HG03575 (cell line): ENCODE results near the gene RAB3GAP2.
"Not testable (repeated sequence)": the region's sequence is repeated elsewhere in the genome, so short reads cannot be mapped to it uniquely, and the experiment has no call there.

Source experiments
- ATAC-seq: cut with Tn5 transposase; IDR thresholded peaks from one replicate; pipeline ENCODE4 v1.9.1; 2021; ENCODE audit not compliant: unreplicated experiment, insufficient number of reproducible peaks, low FRiP score; ENCODE audit errors: extremely low read depth

RAB3GAP2 gene, protein sequence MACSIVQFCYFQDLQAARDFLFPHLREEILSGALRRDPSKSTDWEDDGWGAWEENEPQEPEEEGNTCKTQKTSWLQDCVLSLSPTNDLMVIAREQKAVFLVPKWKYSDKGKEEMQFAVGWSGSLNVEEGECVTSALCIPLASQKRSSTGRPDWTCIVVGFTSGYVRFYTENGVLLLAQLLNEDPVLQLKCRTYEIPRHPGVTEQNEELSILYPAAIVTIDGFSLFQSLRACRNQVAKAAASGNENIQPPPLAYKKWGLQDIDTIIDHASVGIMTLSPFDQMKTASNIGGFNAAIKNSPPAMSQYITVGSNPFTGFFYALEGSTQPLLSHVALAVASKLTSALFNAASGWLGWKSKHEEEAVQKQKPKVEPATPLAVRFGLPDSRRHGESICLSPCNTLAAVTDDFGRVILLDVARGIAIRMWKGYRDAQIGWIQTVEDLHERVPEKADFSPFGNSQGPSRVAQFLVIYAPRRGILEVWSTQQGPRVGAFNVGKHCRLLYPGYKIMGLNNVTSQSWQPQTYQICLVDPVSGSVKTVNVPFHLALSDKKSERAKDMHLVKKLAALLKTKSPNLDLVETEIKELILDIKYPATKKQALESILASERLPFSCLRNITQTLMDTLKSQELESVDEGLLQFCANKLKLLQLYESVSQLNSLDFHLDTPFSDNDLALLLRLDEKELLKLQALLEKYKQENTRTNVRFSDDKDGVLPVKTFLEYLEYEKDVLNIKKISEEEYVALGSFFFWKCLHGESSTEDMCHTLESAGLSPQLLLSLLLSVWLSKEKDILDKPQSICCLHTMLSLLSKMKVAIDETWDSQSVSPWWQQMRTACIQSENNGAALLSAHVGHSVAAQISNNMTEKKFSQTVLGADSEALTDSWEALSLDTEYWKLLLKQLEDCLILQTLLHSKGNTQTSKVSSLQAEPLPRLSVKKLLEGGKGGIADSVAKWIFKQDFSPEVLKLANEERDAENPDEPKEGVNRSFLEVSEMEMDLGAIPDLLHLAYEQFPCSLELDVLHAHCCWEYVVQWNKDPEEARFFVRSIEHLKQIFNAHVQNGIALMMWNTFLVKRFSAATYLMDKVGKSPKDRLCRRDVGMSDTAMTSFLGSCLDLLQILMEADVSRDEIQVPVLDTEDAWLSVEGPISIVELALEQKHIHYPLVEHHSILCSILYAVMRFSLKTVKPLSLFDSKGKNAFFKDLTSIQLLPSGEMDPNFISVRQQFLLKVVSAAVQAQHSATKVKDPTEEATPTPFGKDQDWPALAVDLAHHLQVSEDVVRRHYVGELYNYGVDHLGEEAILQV (N-terminal part only)

DNA sequence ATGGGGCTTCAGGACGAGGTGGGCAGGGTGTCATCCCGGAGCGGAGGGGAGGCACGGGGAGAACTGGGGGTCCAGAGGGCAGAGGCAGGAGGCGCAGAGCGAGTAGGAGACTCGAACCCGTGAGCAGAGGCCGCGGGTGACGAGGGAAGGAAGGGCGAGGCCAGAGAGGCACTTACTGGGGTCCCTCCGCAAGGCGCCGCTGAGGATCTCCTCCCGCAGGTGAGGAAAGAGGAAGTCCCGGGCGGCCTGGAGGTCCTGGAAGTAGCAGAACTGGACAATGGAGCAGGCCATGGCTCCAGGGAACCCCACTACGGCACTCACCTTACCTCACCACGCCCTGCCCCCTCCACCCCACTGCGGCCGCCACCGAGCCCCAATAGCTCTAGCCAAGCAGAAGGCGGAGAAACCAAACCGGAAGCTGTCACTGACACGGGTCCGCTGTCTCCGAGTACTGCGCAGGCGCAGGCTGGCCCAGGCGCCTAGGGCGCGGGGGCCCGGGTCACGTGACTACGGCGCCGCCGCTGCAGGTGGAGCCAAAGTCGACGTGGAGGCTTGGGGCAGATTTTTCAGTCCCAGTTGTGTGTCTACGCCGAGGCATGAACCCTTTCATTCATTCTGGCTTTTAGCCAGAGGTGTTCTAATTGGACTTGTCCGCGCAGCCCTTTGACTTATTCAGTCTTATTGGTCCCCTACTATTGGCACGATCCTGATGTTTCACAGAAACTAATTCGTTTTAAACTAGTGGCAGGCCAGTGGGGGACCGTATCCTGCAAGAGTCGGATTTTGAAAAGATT lies at the start of gene RAB3GAP2:
RAB3GAP2 (minus strand) TSS at position 407 of the 794 bp plus-strand sequence; CDS start at position 291, 116 bp downstream.
- peak; percentile 90 for ATAC-seq

DNA sequence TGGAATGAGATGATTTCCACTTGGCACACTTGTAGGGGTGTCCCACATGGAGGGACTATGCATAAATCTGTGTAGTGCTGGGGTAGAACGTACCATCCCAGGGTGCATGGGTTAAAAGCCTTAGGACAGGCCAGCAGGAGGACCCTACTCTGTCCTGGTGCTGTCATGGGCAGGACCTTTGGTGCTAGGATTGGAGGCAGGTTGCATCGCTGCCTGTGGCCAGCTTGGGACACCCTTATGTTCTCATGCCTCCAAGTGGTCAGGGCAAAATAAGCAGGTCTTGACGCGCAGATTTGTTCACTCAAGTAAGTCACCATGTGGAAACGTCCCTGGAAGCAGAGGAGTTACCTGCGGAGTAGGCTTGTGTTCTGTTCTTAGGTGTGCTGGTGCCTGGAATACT lies 49.5 kb upstream of the RAB3GAP2 start:
- ATAC-seq = no peak

DNA sequence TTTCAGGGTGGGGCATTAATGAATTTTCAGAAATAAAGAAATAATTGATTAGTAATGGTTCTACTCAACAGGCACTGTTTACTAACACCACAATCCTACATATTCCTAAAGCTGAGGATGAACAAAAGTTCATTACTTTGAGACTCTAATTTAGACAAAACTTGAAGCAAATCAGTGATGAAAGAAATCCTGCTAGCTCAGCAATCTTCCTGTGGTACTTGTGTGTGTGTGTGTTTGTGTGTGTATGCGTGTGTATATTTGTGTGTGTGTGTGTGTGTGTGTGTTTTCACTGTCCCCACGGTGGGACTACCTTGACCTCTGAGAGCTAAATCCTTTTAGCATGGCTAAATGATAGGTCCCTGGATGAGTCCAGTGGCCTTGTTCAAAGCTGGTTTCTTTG lies 48.5 kb upstream of the RAB3GAP2 start:
- no peak for ATAC-seq

DNA sequence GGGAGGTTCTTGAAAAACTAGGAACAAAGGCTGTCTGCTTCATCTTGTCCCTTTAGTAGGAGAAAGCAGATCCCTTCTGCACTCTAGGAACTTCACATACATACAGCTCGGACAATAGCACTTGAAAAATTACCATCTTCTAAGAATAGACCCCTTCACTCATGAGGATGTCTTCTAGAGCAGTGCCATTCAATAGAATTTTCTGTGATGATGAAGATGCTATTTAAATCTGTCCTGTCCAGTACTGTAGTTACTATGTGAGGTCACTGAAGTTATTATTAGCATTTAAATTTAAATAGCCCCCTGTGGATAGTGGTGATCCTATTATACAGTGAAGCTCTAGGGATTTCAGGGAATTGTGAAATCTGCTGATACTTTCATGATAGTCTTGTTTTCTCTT lies 46.4 kb upstream of the RAB3GAP2 start:
- no peak for ATAC-seq

DNA sequence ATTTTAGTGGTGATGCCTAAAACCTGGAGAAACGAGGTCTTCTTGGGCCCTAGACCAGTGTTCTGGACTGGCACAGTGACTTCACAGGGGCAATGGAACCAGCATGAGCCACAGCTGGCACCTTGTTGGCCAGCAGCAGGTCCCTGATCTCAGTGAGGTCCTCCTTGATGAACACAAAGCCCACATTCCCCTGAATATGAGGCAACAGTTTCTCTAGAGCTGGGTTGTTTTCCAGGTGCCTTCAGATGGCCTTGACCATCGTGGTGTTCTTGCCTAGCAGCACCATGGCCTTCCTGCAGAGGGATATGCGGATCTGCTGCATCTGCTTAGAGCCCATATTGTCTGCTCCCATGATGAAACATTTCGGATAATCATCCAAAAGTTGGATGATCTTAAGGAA lies 44.9 kb upstream of the RAB3GAP2 start:
- no peak for ATAC-seq

DNA sequence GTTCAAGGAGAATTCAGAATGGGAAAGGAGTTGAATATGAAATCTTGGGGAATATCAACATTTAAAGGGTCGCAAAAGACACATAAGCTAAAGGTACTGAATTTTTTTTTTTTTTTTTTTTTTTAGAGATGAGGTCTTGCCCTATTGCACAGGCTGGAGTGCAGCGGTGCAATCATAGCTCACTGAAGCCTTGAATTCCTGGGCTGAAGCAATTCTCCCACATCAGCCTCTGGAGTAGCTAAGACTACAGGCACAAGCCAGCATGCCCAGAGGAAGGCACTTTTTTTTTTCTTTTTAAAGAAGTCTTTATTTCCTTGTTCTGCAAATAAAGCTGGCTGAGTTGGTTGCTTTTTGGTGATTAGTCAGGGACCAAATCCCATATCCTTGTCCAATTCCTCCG lies 44.1 kb upstream of the RAB3GAP2 start:
- no peak for ATAC-seq

DNA sequence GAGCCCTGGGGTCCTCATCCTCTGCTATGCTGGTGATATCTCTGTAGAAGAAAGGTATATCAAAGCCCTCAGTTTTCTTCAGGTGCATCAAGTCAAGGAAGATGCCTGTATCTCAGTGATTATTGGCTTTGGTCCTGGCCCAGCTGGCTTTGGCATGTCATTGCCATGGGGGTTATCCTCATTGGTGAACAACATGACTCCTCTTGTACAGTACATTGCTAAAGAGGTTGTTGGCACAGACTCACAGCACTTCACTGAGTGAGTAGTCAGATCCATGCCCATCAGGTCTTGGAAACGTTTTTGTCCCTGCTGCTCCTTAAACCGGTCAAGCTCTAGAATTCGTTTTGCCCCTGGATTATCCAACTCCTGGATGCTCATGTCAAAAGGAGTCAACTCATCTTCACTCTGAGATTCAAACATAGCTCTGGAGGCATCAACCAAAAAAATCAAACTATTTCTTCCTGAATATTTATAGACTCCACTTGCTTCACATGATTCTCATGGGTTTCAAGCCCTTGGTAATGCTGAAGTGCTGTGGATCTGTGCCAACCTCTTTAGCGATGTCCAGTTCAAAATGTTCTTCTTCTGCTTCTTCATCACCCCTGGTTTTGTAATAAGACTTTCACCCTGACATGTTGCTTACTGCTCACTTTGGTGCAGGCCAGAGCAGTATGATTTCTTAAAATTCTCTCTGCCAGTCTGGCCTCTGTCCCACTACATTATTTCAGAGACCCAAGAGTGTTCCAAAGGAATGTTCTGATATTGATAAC lies 43.0 kb upstream of the RAB3GAP2 start:
- ATAC-seq = no peak

DNA sequence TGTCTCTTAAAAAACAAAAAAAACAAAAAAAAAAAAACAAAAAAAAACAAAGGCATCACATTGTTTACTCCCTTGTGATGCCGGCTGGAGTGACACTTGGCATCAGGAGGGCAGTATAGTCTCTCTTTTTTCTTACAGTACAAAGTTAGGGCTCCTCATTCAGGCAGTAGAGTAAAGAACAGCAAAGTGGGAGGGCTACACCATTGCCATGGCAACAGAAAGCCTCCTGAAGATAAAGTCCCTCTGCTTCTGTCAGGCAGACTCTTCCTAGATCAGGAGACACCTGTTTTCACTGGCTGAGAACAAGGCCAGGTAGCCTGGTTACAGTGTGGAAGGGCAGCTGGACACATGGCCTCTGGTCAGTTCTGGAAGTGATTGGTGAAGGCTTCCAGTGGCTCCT lies 41.3 kb upstream of the RAB3GAP2 start:
- no peak for ATAC-seq

DNA sequence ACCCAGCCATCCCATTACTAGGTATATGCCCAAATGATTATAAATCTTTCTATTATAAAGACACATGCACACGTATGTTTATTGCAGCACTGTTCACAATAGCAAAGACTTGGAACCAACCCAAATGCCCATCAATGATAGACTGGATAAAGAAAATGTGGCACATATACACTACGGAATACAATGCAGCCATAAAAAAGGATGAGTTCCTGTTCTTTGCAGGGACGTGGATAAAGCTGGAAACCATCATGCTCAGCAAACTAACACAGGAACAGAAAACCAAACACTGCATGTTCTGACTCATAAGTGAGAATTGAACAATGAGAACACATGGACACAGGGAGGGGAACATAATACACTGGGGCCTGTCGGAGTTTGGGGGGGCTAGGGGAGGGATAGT lies 37.9 kb upstream of the RAB3GAP2 start:
- ATAC-seq = not testable (repeated sequence)

DNA sequence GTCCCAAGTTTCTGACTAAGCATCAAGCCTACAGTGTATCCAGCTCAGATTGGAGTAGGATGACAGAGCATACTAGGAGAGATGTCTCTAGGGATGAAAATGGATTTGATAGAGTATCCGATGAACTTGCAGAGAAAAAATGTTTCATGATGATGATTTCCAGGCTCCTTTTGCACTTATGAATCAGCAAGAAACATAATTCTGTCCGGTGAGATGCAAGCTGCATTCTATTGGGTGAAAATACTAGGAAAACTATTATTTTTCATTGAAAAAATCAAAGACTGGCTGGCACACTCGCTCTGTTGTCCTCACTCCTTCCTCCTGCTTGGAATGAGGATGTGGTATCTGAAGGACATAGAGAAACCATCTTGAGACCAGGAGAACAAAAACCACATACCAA lies 35.4 kb upstream of the RAB3GAP2 start:
- ATAC-seq = no peak

DNA sequence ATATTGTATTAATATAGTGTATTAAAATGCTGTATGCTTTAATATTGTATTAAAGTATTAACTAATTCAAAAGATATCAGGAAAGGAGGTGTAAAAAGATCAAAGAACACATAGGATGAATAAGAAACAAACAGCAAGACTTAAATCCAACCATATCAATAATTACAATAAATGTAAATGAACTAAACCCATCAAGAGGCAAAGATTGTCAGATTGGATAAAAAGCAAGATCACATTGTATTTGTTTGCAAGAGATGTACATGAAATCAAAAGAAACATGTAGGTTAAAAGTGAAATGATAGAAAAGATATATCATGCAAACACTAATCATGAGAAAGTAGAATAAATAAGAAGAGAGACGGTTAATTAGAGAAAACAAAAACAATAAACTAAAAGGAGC lies 34.1 kb upstream of the RAB3GAP2 start:
- no peak for ATAC-seq

DNA sequence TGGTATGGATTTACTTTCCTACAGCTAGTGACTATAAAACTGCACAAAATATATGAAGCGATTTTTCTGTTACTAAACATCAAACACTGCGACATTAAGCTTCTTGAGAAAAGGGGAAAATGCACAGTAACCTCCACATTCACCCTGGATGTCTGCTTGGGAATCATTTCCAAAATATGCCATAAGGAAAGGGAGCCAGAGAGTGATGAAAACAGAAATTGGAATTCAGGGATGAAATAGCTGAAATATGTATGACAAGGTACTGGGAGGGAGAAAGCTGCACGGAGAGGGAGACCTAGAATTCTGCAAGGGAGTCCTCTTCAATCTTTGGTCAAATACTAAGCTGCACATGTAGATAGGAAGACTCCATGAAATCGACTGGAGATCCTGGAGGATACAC lies 31.6 kb upstream of the RAB3GAP2 start:
- ATAC-seq = no peak

DNA sequence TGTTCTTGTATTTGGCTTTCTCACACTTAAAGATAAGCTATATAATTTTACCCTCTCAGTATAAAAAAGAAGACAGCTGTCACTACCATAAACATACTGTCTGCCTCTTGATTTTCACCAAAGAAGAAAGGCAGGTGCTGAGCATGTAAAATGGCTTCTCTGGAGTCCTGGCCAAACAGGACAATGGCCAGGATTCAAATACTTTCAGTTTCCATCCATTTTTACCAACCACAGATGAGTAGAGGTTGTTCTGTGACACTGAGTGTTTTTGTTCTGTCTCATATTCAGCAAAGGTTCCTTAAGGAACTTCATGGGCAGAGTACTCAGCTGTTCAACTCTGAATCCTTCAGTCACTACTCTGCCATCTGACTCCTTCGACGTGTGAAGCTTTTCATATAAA lies 29.4 kb upstream of the RAB3GAP2 start:
- ATAC-seq = no peak

DNA sequence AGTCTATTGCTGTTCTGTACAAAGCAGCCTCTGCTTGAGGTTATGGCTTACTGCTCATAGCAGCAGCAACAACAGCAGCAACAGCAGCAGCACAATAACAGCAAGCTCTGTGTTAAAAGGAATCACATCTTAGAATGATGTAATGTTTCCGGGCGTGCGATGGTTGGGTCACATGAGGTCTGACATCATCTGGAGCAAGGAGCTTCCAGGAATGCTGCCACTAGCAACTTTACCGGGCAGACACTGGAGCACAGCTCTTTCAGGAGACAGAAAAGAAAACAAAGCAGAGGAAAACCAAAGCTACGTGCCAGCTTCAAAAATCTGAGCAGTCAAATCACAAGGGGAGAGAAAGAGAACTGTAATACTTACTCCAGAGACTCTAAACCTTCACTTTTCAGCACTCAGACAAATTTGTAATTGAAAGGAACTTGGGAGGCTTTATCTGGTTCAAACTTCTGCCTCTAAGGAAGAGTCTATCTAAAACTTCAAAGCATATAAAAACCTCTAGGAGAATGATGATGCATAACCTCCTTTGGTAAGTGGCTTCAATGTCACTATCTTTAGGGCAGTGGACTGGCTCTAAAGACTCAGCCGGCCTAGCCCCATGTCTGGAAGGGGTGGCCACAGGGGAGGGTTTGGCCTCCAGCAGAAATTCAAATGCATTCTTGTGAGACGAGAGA lies 28.3 kb upstream of the RAB3GAP2 start:
- no peak for ATAC-seq

DNA sequence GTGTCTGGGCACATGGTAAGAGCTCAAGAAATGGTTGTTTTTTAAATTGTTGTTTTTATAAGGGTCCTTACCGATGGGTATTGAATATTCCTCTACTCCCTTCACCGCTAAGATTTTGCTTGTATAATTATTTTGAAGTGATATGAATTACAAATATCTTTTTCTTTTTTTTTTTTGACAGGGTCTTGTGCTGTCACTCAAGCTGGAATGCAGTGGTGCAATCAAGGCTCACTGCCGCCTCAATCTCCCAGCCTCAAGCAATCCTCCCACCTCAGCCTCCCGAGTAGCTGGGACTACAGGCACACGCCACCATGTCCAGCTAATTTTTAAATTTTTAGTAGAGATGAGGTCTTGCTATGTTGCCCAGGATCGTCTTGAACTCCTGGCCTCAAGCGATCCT lies 27.1 kb upstream of the RAB3GAP2 start:
- ATAC-seq = no peak

DNA sequence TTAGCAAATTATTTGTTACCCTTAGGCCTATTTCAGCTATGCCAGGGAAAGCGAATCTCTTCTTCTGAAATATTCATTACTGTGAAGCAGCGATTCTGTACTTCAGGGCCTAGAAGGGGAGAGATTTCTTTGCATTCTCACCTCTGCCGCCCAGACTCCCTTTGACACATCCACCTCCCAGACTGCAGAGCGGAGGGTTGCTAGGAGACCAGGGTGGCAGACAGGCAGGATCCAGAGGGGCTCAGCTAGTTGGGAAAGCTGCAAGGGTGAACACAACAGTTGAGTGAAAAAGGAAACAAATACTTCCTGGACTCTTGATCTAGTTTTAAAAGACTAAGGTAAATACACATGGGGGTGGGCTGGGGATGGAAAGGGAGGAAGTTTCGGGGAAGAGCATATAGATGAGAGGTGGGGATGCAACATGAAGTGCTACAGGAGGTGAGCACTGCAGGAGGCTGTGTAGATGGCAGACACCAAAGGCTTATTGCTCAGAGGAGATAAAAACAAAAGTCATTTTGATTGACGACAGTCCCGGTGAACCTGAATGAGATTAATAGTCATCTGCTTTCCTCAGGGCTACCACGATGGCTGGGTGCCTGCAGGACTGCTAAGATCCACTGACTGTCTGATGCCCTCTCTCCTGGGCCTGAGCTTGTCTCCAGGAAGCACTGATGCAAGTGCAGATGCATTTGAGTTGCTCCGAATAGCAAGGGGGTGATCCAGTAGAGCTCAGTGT lies 26.4 kb upstream of the RAB3GAP2 start:
- ATAC-seq = no peak

DNA sequence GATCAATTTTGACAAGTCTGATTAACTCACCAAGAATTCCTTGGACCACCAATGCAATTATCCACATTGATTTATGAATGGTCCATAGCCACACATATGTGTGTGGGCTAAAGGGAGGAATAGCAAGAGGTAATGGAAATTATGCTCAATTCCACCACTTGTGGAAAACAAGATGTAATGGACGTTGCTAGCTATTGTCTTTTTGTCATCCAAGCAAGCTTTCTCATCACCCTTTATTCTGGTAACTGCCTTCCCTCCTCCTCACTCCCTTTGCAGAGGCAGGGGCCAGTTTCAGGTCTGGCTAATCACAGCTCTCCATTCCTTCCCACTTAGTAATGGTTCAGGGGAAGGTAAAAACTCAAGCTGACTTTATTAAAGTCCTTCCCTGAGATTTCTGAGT lies 24.7 kb upstream of the RAB3GAP2 start:
- no peak for ATAC-seq
